HepG2 (cell line): ENCODE data around the gene PCA3. TPM values are rescaled to one million over a fixed set of nuclear protein-coding genes. Genes with fewer than 3 reads are reported as not detected.

Experiments used
- ATAC-seq: fragments of 200-7000 bp; cut with Tn5 transposase; 3 replicates; pipeline ENCODE4 v1.9.1; 2020; ENCODE audit warnings: mild to moderate bottlenecking, moderate library complexity
- BruUV-seq: library from RNA; stranded (reverse); fragments of 400-500 nt; replicated peaks from 2 replicates; lab custom pipeline; 2021; lab: Mats Ljungman, UMichigan
- CTCF ChIA-PET: fragments of 300-600 bp; formaldehyde crosslinking; extraction: SDS; loops from one replicate; lab custom pipeline; 2021; ENCODE audit warnings: low total read pairs, inconsistent platforms, low intra/inter-chr PET ratio; lab: Yijun Ruan, JAX
- POLR2A ChIA-PET: fragments of 350-600 bp; sonication (Branson Sonifier 250); formaldehyde crosslinking; loops from one replicate; lab custom pipeline; 2020; ENCODE audit warnings: antibody characterized with exemption, inconsistent platforms; lab: Yijun Ruan, JAX
- DNase-seq: peaks from one replicate; pipeline ENCODE4 v3.0.0-alpha.2; 2015; ENCODE audit warnings: low spot score
- FAIRE-seq: peaks from 3 replicates; lab custom pipeline; 2011; peaks lifted over from hg19 to GRCh38; lab: Jason Lieb, UNC
- H2AFZ ChIP-seq: one replicate; pipeline ENCODE4 v1.6.1; 2011; ENCODE audit warnings: low read length, inconsistent platforms
- H3K27ac ChIP-seq: fragments of 300-600 bp; 3 replicates; pipeline ENCODE4 v1.8.0; 2011; ENCODE audit warnings: mixed run types, mild to moderate bottlenecking, mixed read lengths, low read length, inconsistent platforms; ENCODE audit not compliant: insufficient read depth; ENCODE audit errors: extremely low read length
- H3K27me3 ChIP-seq, 2 experiments: fragments of 200-600 bp in 1 of 2; 2 replicates in 1 of 2; 3 replicates in 1 of 2; pipeline versions ENCODE4 v1.6.0 to v1.8.0; 2011; ENCODE audit warnings: low read length in 2 of 2, mild to moderate bottlenecking in 2 of 2, moderate library complexity in 2 of 2, inconsistent platforms in 1 of 2; ENCODE audit not compliant: insufficient read depth in 2 of 2, control insufficient read depth in 1 of 2
- H3K36me3 ChIP-seq, 2 experiments: fragments of 200-600 bp in 1 of 2; replicated peaks in 1 of 2; 2 replicates in 1 of 2; 3 replicates in 1 of 2; pipeline versions ENCODE4 v1.5.1 to v1.8.0; 2011; ENCODE audit warnings: low read length in 2 of 2, inconsistent platforms in 1 of 2; ENCODE audit not compliant: insufficient read depth in 2 of 2, control insufficient read depth in 1 of 2
- H3K4me1 ChIP-seq: 2 replicates; pipeline ENCODE4 v1.5.1; 2012; ENCODE audit warnings: low read length, inconsistent platforms; ENCODE audit not compliant: insufficient read depth
- H3K4me2 ChIP-seq: 2 replicates; pipeline ENCODE4 v1.6.0; 2011; ENCODE audit warnings: low read depth, low read length, inconsistent platforms
- H3K4me3 ChIP-seq, 3 experiments: fragments of 200-600 bp in 1 of 3; sonication (generic), shearing (Covaris generic) in 1 of 3; replicated peaks in 1 of 3; 2 replicates each; pipeline ENCODE4 v1.5.1; 2011 to 2016; ENCODE audit warnings: low read length in 3 of 3, inconsistent platforms in 2 of 3, low read depth in 2 of 3, mild to moderate bottlenecking in 2 of 3, control low read depth in 1 of 3, mixed read lengths in 1 of 3; ENCODE audit not compliant: insufficient read depth in 1 of 3
- H3K79me2 ChIP-seq: one replicate; pipeline ENCODE4 v1.6.1; 2011; ENCODE audit warnings: low read length, inconsistent platforms; ENCODE audit not compliant: insufficient read depth
- H3K9ac ChIP-seq: 2 replicates; pipeline ENCODE4 v1.6.0; 2011; ENCODE audit warnings: mild to moderate bottlenecking, low read depth, low read length, inconsistent platforms; ENCODE audit not compliant: insufficient read depth
- H3K9me3 ChIP-seq: 2 replicates; pipeline ENCODE4 v1.5.1; 2012; ENCODE audit warnings: mild to moderate bottlenecking, low read length
- H4K20me1 ChIP-seq: 2 replicates; pipeline ENCODE4 v1.6.0; 2011; ENCODE audit warnings: inconsistent platforms, mild to moderate bottlenecking, low read length, moderate library complexity; ENCODE audit not compliant: insufficient read depth
- CHD4 ChIP-seq: fragments of 200-600 bp; sonication (generic); IDR thresholded peaks from 2 replicates; pipeline ENCODE4 v1.7.0; 2017; ENCODE audit warnings: mild to moderate bottlenecking, low read length, borderline replicate concordance
- CTCF ChIP-seq: sonication (generic); formaldehyde crosslinking; IDR thresholded peaks from 2 replicates; pipeline ENCODE4 v1.5.0; 2020; ENCODE audit warnings: mild to moderate bottlenecking, missing genetic modification reagents, moderate library complexity
- FOXA1 ChIP-seq, 2 experiments: fragments of 450-650 bp in 1 of 2; sonication (generic) in 1 of 2; formaldehyde crosslinking in 1 of 2; IDR thresholded peaks; 2 replicates each; pipeline versions ENCODE4 v1.4.0 to v1.6.1; 2016 to 2020; ENCODE audit warnings: missing genetic modification reagents in 1 of 2
- MED8 ChIP-seq: sonication (generic); formaldehyde crosslinking; IDR thresholded peaks from 2 replicates; pipeline ENCODE4 v1.8.1; 2023; ENCODE audit warnings: mild to moderate bottlenecking, missing genetic modification reagents; ENCODE audit not compliant: insufficient replicate concordance
- MIXL1 ChIP-seq: IDR thresholded peaks from 2 replicates; pipeline ENCODE4 v1.6.1; 2016
- MTF1 ChIP-seq: sonication (generic); formaldehyde crosslinking; IDR thresholded peaks from 2 replicates; pipeline ENCODE4 v1.5.0; 2020; ENCODE audit warnings: missing genetic modification reagents
- NCOA2 ChIP-seq: sonication (generic); formaldehyde crosslinking; IDR thresholded peaks from 2 replicates; pipeline ENCODE4 v1.8.0; 2022; ENCODE audit warnings: inconsistent platforms
- NR2C2 ChIP-seq: sonication (generic); formaldehyde crosslinking; IDR thresholded peaks from 2 replicates; pipeline ENCODE4 v1.4.0; 2020; ENCODE audit warnings: missing genetic modification reagents, mild to moderate bottlenecking, moderate library complexity, borderline replicate concordance
- PRDM10 ChIP-seq: sonication (generic); formaldehyde crosslinking; IDR thresholded peaks from 2 replicates; pipeline ENCODE4 v1.4.0; 2020; ENCODE audit warnings: low read depth, missing genetic modification reagents
- SALL1 ChIP-seq: sonication (generic); formaldehyde crosslinking; IDR thresholded peaks from 2 replicates; pipeline ENCODE4 v1.8.0; 2022; ENCODE audit warnings: mild to moderate bottlenecking, missing genetic modification reagents
- SMC3 ChIP-seq: IDR thresholded peaks from 2 replicates; pipeline ENCODE4 v1.6.1; 2011; ENCODE audit warnings: low read length, improper control_type of control experiment
- STAG1 ChIP-seq: sonication (generic); formaldehyde crosslinking; IDR thresholded peaks from 2 replicates; pipeline ENCODE4 v1.4.0; 2020; ENCODE audit warnings: missing genetic modification reagents
- TARDBP ChIP-seq: sonication (generic); formaldehyde crosslinking; IDR thresholded peaks from 2 replicates; pipeline ENCODE4 v1.8.0; 2022; ENCODE audit warnings: mild to moderate bottlenecking, missing genetic modification reagents
- ZFAT ChIP-seq: sonication (generic); formaldehyde crosslinking; conservative IDR thresholded peaks from 2 replicates; pipeline ENCODE4 v1.8.1; 2023; ENCODE audit warnings: missing genetic modification reagents, inconsistent platforms
- ZFP36 ChIP-seq: fragments of 150-350 bp; IDR thresholded peaks from 2 replicates; pipeline ENCODE4 v1.6.1; 2018; ENCODE audit warnings: borderline replicate concordance, low read length, low read depth; ENCODE audit not compliant: partially characterized antibody
- ZNF263 ChIP-seq: sonication (generic); formaldehyde crosslinking; IDR thresholded peaks from 2 replicates; pipeline ENCODE4 v1.4.0; 2020; ENCODE audit warnings: missing genetic modification reagents
- ZNF3 ChIP-seq: IDR thresholded peaks from 2 replicates; pipeline ENCODE4 v1.7.0; 2017; ENCODE audit warnings: inconsistent platforms
- ZNF383 ChIP-seq: sonication (generic); formaldehyde crosslinking; IDR thresholded peaks from 2 replicates; pipeline ENCODE4 v1.4.0; 2020; ENCODE audit warnings: missing genetic modification reagents, mild to moderate bottlenecking, borderline replicate concordance
- ZNF614 ChIP-seq: IDR thresholded peaks from 2 replicates; pipeline ENCODE4 v1.6.1; 2018; ENCODE audit warnings: missing biosample characterization, missing genetic modification reagents, inconsistent platforms, borderline replicate concordance
- ZNF850 ChIP-seq: sonication (generic); formaldehyde crosslinking; conservative IDR thresholded peaks from 2 replicates; pipeline ENCODE4 v1.9.0; 2021; ENCODE audit warnings: mild to moderate bottlenecking, missing genetic modification reagents
- WGBS: methylation state at CpG from one replicate; pipeline ENCODE4 v1.1.6; 2017; ENCODE audit warnings: low lambda C conversion rate; 5-methylcytosine and 5-hydroxymethylcytosine counted together
- in situ Hi-C: cut with HindIII; loops from 2 replicates; pipeline ENCODE4 v1.10.0; 2017; ENCODE audit warnings: low pct_unique_long_range_greater_than_20kb; ENCODE audit not compliant: extremely low pct_ligation_motif_present
- intact Hi-C: fragments of 100-400 bp; cut with micrococcal nuclease; formaldehyde crosslinking; loops from one replicate; pipeline ENCODE4 v1.10.0; 2022; ENCODE audit not compliant: unreplicated experiment
- polyA plus RNA-seq, 8 experiments: library from polyadenylated mRNA; depleted of rRNA in 3 of 8; stranded (reverse) in 7 of 8; unstranded in 1 of 8; fragments of >200 nt; fragmentation: Illumina TruSeq in 4 of 8; extraction: Trizol in 4 of 8; gene quantifications; 2 replicates each; pipeline versions ENCODE4 v1.2.1 to v1.2.3, GENCODE V29; 2011 to 2016; ENCODE audit warnings: low read depth in 4 of 8, missing spikeins in 1 of 8, mixed read lengths in 1 of 8; ENCODE audit not compliant: insufficient read depth in 1 of 8
- total RNA-seq, 5 experiments: library from RNA; depleted of rRNA; stranded (reverse); fragments of >200 nt; fragmentation: Illumina TruSeq; extraction: Trizol; gene quantifications; 2 replicates each; pipeline ENCODE4 v1.2.3, GENCODE V29; 2016; ENCODE audit warnings: low read depth in 1 of 5

The PCA3 gene
- total and polyA plus RNA-seq, 2 of the 13 experiments (the other 11 are each of a cell fraction or from before 2014, with no cell fraction given): not detected

- FAIRE-seq (peak; percentile 72), DNase-seq (peak; percentile 33), ATAC-seq (peak; percentile 81)
- no peak overlapping the region for H2AFZ ChIP-seq
- in situ Hi-C loops: loop anchor here (25.0 kb wide), 1 partner anchor 352 kb away; no protein-coding TSS in a partner anchor
- H3K27ac ChIP-seq: no peak overlapping the region
- intact Hi-C loops: loop anchor here (1.0 kb wide), 2 partner anchors 186 to 202 kb away; no protein-coding TSS in a partner anchor
- H3K9ac ChIP-seq: no peak overlapping the region
- H3K4me3 ChIP-seq: no peak overlapping the region
- H3K79me2 ChIP-seq: no peaks in the 10 kb centered on the region
- 0% methylated on average over 2 of the region's 2 CpGs for whole genome bisulfite sequencing
- no TSS peak for BruUV-seq
- no peaks in the 10 kb centered on the region for H4K20me1 ChIP-seq
- ChIA-PET POLR2A (no interaction called here), CTCF (interaction anchor here (1.5 to 2.3 kb wide), 4 partner anchors 177 to 340 kb away, joined by 10 to 17 read pairs (median 14); no protein-coding TSS in a partner anchor)
- H3K27me3 ChIP-seq: peaks cover 0 to 5% of the 10 kb centered on the region in 2 experiments; a peak in 1 of 5 replicates
- H3K9me3 ChIP-seq: no peaks in the 10 kb centered on the region
- H3K4me1 ChIP-seq: no peaks in the 10 kb centered on the region
- no peaks in the 10 kb centered on the region for H3K36me3 ChIP-seq
- no peak overlapping the region for H3K4me2 ChIP-seq
- TF ChIP-seq ZNF383 (no peak), NR2C2 (CRISPR knock-in tag) (no peak), SMC3 (peak; percentile 72), ZFAT (CRISPR knock-in tag) (no peak), ZNF614 (no peak), SALL1 (CRISPR knock-in tag) (no peak), CTCF (peak; percentile 80), MTF1 (CRISPR knock-in tag) (no peak), ZNF3 (CRISPR knock-in tag) (no peak), TARDBP (CRISPR knock-in tag) (no peak), MED8 (CRISPR knock-in tag) (no peak), ZFP36 (peak; percentile 18), FOXA1 (IDR thresholded peaks at IDR 0.05) (no peak), FOXA1 (CRISPR knock-in tag; IDR thresholded peaks at IDR 0.05) (0 out of 2 replicates have a peak, but pooled peaks have one; percentile 16), NCOA2 (CRISPR knock-in tag) (no peak), ZNF850 (CRISPR knock-in tag) (no peak), PRDM10 (CRISPR knock-in tag) (no peak), STAG1 (peak; percentile 90), MIXL1 (peak; percentile 40; the same call in 1 of the 2 replicates), ZNF263 (no peak), CHD4 (no peak)
Measured at GRCh38 chr9:76810377-76810957, 46.2 kb downstream of the PCA3 start.
